Parathyroid adenoma (tissue), 2 donors: ENCODE results near the gene MYH14.
A peak's percentile ranks its signal among the peaks of the same experiment; 100 is the strongest.

ENCODE experiments used
- H2AFZ ChIP-seq: fragments of 300-600 bp; sonication (generic); one replicate; pipeline ENCODE4 v1.7.0; 2017; ENCODE audit warnings: antibody characterized with exemption, mild to moderate bottlenecking
- H3K27ac ChIP-seq: fragments of 300-600 bp; sonication (generic); one replicate; pipeline ENCODE4 v1.7.0; 2017
- H3K27me3 ChIP-seq: fragments of 300-600 bp; sonication (generic); one replicate; pipeline ENCODE4 v1.7.0; 2017; ENCODE audit warnings: low read length; ENCODE audit not compliant: control insufficient read depth, insufficient read depth
- H3K36me3 ChIP-seq: fragments of 300-600 bp; sonication (generic); one replicate; pipeline ENCODE4 v1.7.0; 2017; ENCODE audit warnings: low read length; ENCODE audit not compliant: control insufficient read depth, insufficient read depth
- H3K4me1 ChIP-seq: fragments of 300-600 bp; sonication (generic); one replicate; pipeline ENCODE4 v1.7.0; 2017; ENCODE audit warnings: control low read depth
- H3K4me2 ChIP-seq: fragments of 300-600 bp; sonication (generic); one replicate; pipeline ENCODE4 v1.7.0; 2017; ENCODE audit warnings: low read length
- H3K4me3 ChIP-seq: fragments of 300-600 bp; sonication (generic); one replicate; pipeline ENCODE4 v1.7.0; 2017; ENCODE audit warnings: low read depth, low read length
- H3K79me2 ChIP-seq: fragments of 300-600 bp; sonication (generic); one replicate; pipeline ENCODE4 v1.7.0; 2017; ENCODE audit warnings: control low read depth
- H3K9ac ChIP-seq: fragments of 300-600 bp; sonication (generic); one replicate; pipeline ENCODE4 v1.7.0; 2017; ENCODE audit warnings: mild to moderate bottlenecking
- H3K9me3 ChIP-seq: fragments of 300-600 bp; sonication (generic); one replicate; pipeline ENCODE4 v1.7.0; 2017; ENCODE audit warnings: low read length; ENCODE audit not compliant: control insufficient read depth
- CTCF ChIP-seq: fragments of 300-600 bp; sonication (generic); IDR thresholded peaks from one replicate; pipeline ENCODE4 v1.7.0; 2017; ENCODE audit warnings: antibody characterized with exemption, mild to moderate bottlenecking
- donor health status: primary hyperparathyroidism.

The MYH14 gene

DNA sequence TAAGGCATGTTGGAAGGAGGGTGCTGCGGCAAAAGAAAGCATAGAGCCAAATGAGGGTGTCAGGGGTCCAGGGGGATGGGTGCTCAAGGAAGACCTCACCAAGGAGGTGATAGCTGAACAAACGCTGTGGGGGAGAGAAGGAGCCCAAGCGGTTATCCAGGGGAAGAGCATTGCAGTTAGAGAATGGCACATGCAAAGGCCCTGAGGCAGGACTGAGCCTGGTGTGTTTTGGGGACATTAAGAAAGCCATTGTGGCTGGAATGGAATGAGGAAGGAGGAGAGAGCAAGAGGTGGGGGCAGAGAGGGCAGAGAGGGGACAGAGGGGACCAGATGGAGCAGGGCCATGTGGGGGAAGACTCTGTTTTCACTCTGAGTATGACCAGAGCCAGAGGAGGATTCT lies 6.1 kb upstream of the MYH14 start:
- H3K4me1 ChIP-seq: peaks cover 11% of the 10 kb centered on the region
- no peak overlapping the region for H2AFZ ChIP-seq
- no peaks in the 10 kb centered on the region for H3K79me2 ChIP-seq
- TF ChIP-seq CTCF: no peak
- H3K4me2 ChIP-seq: no peak overlapping the region
- H3K27me3 ChIP-seq: no peaks in the 10 kb centered on the region
- H3K9me3 ChIP-seq: no peaks in the 10 kb centered on the region
- H3K9ac ChIP-seq: no peak overlapping the region
- no peaks in the 10 kb centered on the region for H3K36me3 ChIP-seq
- no peak overlapping the region for H3K4me3 ChIP-seq
- no peak overlapping the region for H3K27ac ChIP-seq

DNA sequence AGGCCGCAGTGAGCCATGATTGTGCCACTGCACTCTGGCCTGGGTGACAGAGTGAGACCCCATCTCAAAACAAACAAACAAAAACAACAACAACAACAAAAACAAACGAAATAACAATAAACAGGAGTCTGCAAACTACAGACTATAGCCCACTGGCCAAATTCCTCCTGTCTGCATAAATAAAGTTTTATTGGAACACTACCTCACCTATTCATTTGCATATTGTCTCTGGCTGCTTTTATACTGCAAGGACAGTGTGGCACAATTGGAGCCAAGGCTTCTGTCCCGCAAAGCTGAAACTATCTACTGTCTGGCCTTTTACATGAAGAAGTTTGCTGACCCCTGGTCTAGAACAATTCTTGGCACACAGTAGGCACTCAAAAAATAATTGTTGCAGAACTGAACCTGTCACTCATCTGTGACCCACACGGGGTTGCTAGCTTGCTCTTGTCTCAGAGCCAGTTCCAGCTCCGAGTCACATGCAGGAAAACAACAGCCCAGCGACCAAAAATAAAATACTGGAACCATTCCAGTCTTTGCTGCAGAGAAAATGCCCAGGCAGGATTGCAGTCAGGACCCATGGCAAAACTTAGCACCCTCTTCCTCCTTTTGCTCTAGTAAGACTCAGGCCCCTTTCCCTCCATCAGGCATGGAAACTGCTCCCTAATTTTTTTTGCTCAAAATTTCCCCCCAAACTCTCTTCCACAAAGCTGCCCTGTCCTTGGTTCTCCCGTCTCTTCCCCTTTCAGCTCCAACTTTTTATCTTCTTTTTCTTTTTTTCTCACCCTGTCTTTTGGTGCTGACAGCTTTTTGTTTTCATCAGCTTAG lies 4.8 kb upstream of the MYH14 start:
- peak overlapping the region; percentile 64 for H3K4me2 ChIP-seq
- H3K4me1 ChIP-seq: peaks cover 11% of the 10 kb centered on the region
- H3K36me3 ChIP-seq: no peaks in the 10 kb centered on the region
- TF ChIP-seq CTCF: no peak
- H3K9me3 ChIP-seq: no peaks in the 10 kb centered on the region
- H3K4me3 ChIP-seq: peak overlapping the region; percentile 32
- H3K79me2 ChIP-seq: no peaks in the 10 kb centered on the region
- H3K27me3 ChIP-seq: no peaks in the 10 kb centered on the region
- peak overlapping the region; percentile 54 for H2AFZ ChIP-seq
- no peak overlapping the region for H3K9ac ChIP-seq
- H3K27ac ChIP-seq: peak overlapping the region; percentile 66

DNA sequence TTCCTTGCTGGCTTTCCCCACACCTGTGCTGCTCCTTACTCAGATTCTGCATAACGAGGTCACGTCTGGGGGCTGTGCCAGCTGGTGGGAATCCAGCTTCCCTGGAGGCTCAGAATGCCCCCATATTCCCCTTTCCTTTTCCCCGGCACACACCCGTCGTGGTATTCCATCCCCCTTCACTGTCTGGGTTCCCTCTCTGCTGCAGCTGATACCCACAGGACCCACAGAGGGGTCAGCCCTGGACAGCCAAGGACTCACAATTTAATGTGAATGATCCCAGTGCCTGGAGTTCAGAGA lies 4.2 kb upstream of the MYH14 start:
- Histone ChIP-seq H3K79me2 (peaks cover 2% of the 10 kb centered on the region), H2AFZ (peak overlapping the region; percentile 54), H3K27ac (peak overlapping the region; percentile 66), H3K4me1 (peaks cover 11% of the 10 kb centered on the region), H3K4me3 (peak overlapping the region; percentile 1), H3K36me3 (no peaks in the 10 kb centered on the region), H3K27me3 (no peaks in the 10 kb centered on the region), H3K4me2 (peak overlapping the region; percentile 64), H3K9ac (no peak overlapping the region), H3K9me3 (no peaks in the 10 kb centered on the region)
- no peak for TF ChIP-seq CTCF

DNA sequence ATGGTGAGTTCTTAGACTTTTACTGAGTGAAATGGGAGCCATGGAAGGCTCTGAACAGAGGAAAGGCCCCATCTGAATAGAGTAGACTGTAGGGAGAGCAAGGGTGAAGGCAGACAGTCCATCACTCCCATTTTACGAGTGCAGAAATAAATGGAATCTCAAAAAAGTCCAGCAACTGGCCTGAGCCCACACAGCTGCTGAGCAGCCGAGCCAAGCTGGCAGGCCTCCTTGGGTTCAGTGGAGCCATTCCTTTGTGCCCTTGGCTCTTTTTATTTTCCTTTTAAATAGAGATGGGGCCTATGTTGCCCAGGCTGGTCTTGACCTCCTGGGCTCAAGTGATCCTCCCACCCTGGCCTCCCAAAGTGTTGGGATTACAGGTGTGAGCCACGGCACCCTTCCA lies 1.0 kb upstream of the MYH14 start:
- TF ChIP-seq CTCF: no peak
- H3K27ac ChIP-seq: no peak overlapping the region
- no peaks in the 10 kb centered on the region for H3K9me3 ChIP-seq
- no peak overlapping the region for H3K4me2 ChIP-seq
- no peaks in the 10 kb centered on the region for H3K27me3 ChIP-seq
- H3K9ac ChIP-seq: no peak overlapping the region
- peaks cover 6% of the 10 kb centered on the region for H3K79me2 ChIP-seq
- no peak overlapping the region for H3K4me3 ChIP-seq
- H2AFZ ChIP-seq: no peak overlapping the region
- peaks cover 11% of the 10 kb centered on the region for H3K4me1 ChIP-seq
- no peaks in the 10 kb centered on the region for H3K36me3 ChIP-seq

DNA sequence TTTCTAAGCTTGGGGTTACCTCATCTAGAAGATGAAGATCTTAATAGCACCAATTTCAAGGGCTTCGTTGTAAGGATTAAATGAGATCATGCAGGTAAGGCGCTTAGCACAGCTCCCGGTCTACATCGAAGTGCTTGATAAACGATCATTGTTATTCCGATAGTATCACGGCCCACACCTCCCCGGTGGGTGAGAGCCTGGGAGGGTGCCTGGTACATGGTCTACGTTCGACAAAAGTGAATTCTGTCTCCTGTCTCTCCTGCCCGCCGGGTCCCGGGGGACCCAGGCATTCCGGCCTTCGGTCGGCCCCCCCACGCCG lies 501 bp upstream of the MYH14 start:
- Histone ChIP-seq H3K9ac (no peak overlapping the region), H3K79me2 (peaks cover 6% of the 10 kb centered on the region), H3K9me3 (no peaks in the 10 kb centered on the region), H3K4me1 (peaks cover 11% of the 10 kb centered on the region), H3K27ac (no peak overlapping the region), H3K4me3 (peak overlapping the region; percentile 90), H2AFZ (peak overlapping the region; percentile 94), H3K27me3 (no peaks in the 10 kb centered on the region), H3K36me3 (no peaks in the 10 kb centered on the region), H3K4me2 (peak overlapping the region; percentile 58)
- no peak for TF ChIP-seq CTCF
